SU-DHL-6 (cell line): ENCODE measurements around the gene RASGRP2.

Experiments
- H2AFZ ChIP-seq: fragments of 200-600 bp; sonication (generic); 2 replicates; pipeline ENCODE4 v1.6.1; 2014; ENCODE audit warnings: low read depth, mild to moderate bottlenecking, moderate library complexity, mixed read lengths, antibody characterized with exemption, low read length; ENCODE audit not compliant: severe bottlenecking
- H3F3A ChIP-seq: fragments of 200-600 bp; shearing (Covaris generic); 2 replicates; pipeline ENCODE4 v1.6.0; 2016; ENCODE audit warnings: antibody characterized with exemption, mild to moderate bottlenecking; ENCODE audit not compliant: insufficient read depth
- H3K27ac ChIP-seq: fragments of 200-600 bp; sonication (generic); 2 replicates; pipeline ENCODE4 v1.5.1; 2016; ENCODE audit warnings: low read depth, mild to moderate bottlenecking, low read length, moderate library complexity, mixed read lengths
- H3K27me3 ChIP-seq: fragments of 200-600 bp; sonication (generic), shearing (Covaris generic); 2 replicates; pipeline ENCODE4 v1.6.0; 2014; ENCODE audit warnings: mild to moderate bottlenecking, low read length
- H3K36me3 ChIP-seq: fragments of 200-600 bp; sonication (generic); 2 replicates; pipeline ENCODE4 v1.6.1; 2014; ENCODE audit warnings: mild to moderate bottlenecking, low read length, mixed read lengths
- H3K4me2 ChIP-seq: fragments of 300-600, 200-600 bp; shearing (Covaris generic), sonication (generic); 2 replicates; pipeline ENCODE4 v1.6.0; 2014; ENCODE audit warnings: low read length, low read depth, mild to moderate bottlenecking; ENCODE audit not compliant: poor library complexity, severe bottlenecking
- H3K4me3 ChIP-seq: fragments of 200-600 bp; sonication (generic); 2 replicates; pipeline ENCODE4 v1.5.1; 2014; ENCODE audit warnings: antibody characterized with exemption, low read length, mild to moderate bottlenecking, mixed read lengths; ENCODE audit not compliant: insufficient read depth, poor library complexity, severe bottlenecking
- H3K79me2 ChIP-seq: fragments of 200-600 bp; sonication (generic); 2 replicates; pipeline ENCODE4 v1.6.1; 2014; ENCODE audit warnings: mild to moderate bottlenecking, low read length, moderate library complexity; ENCODE audit not compliant: insufficient read depth
- H3K9ac ChIP-seq: fragments of 200-600 bp; sonication (generic); 2 replicates; pipeline ENCODE4 v1.7.0; 2014; ENCODE audit warnings: mild to moderate bottlenecking, low read length
- H3K9me2 ChIP-seq: fragments of 200-600 bp; sonication (generic); replicated peaks from 2 replicates; pipeline ENCODE4 v1.6.1; 2014; ENCODE audit warnings: low read length; ENCODE audit not compliant: insufficient read depth
- H3K9me3 ChIP-seq: fragments of 200-600 bp; sonication (generic); 2 replicates; pipeline ENCODE4 v1.6.1; 2014; ENCODE audit warnings: low read length, mixed read lengths; ENCODE audit not compliant: insufficient read depth
- H4K20me1 ChIP-seq: fragments of 200-600 bp; sonication (generic); 2 replicates; pipeline ENCODE4 v1.6.1; 2014; ENCODE audit warnings: low read depth, mild to moderate bottlenecking, antibody characterized with exemption, low read length, moderate library complexity, mixed read lengths
- EZH2phosphoT487 ChIP-seq: fragments of 200-600 bp; sonication (generic), shearing (Covaris generic); conservative IDR thresholded peaks from 2 replicates; pipeline ENCODE4 v1.6.1; 2018; ENCODE audit warnings: mild to moderate bottlenecking, antibody characterized with exemption, low read length, moderate library complexity, mixed read lengths
- TF ChIP-seq, protein P1 (sequence below): fragments of 200-600 bp; sonication (generic); IDR thresholded peaks from one replicate; pipeline ENCODE4 v1.5.1; 2017; ENCODE audit warnings: antibody characterized with exemption, mild to moderate bottlenecking, low read length, moderate library complexity; ENCODE audit not compliant: insufficient read depth, poor library complexity, severe bottlenecking

Gene RASGRP2

DNA sequence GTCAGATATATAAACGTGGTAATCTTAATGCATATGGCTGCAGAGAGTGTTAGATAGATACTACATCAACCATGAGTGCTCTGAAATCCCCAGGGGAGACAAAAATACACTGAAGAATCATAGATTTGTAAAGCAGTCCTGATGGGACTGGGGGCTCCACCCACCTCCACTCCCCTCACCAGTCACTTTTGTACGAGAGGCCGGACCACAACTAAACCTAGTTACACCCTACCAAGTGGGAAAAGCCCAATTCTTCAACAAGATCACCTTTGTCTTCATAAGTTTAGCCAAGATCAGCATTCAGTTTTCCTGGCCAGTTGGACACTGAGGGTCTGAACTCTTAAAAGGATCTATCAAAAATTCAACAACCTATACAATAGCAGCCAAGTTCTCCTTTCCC is 32.9 kb upstream of the RASGRP2 start:
- Histone ChIP-seq H3K4me2 (peak overlapping the region; percentile 90), H3F3A (peaks cover 47% of the 10 kb centered on the region), H3K9ac (peak overlapping the region; percentile 89), H2AFZ (no peak overlapping the region), H3K36me3 (peaks cover 53% of the 10 kb centered on the region), H3K4me3 (peak overlapping the region; percentile 87), H4K20me1 (peaks cover 53% of the 10 kb centered on the region), H3K27ac (no peak overlapping the region), H3K27me3 (no peaks in the 10 kb centered on the region), H3K9me3 (no peaks in the 10 kb centered on the region), H3K79me2 (peaks cover 57% of the 10 kb centered on the region), H3K9me2 (no peaks in the 10 kb centered on the region)
- no peak for TF ChIP-seq EZH2phosphoT487
- TF ChIP-seq, protein P1, sequence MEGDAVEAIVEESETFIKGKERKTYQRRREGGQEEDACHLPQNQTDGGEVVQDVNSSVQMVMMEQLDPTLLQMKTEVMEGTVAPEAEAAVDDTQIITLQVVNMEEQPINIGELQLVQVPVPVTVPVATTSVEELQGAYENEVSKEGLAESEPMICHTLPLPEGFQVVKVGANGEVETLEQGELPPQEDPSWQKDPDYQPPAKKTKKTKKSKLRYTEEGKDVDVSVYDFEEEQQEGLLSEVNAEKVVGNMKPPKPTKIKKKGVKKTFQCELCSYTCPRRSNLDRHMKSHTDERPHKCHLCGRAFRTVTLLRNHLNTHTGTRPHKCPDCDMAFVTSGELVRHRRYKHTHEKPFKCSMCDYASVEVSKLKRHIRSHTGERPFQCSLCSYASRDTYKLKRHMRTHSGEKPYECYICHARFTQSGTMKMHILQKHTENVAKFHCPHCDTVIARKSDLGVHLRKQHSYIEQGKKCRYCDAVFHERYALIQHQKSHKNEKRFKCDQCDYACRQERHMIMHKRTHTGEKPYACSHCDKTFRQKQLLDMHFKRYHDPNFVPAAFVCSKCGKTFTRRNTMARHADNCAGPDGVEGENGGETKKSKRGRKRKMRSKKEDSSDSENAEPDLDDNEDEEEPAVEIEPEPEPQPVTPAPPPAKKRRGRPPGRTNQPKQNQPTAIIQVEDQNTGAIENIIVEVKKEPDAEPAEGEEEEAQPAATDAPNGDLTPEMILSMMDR: no peak

DNA sequence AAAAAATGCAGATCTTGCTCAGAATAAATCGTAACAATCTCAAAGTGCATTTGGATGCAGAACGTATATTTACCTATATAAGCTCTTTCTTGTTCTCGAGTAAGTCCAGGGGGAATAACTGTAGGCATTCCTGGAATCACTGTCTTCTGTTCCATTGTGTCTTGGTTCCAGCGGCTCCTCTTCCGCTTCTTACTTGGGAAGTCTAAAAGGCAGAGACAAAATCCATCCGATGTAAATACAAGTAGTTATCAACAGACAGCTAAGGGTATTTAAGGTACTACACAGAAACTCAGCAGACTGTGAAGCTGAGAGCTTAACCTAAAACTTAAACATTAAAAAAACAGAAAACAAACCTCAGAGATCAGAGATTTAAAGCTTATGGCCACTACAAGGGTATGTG is 32.5 kb upstream of the RASGRP2 start:
- Histone ChIP-seq H3K27ac (no peak overlapping the region), H3K79me2 (peaks cover 61% of the 10 kb centered on the region), H4K20me1 (peaks cover 58% of the 10 kb centered on the region), H3K9me3 (no peaks in the 10 kb centered on the region), H3K9ac (peak overlapping the region; percentile 89; the same call in 1 of the 2 replicates), H3K36me3 (peaks cover 57% of the 10 kb centered on the region), H2AFZ (no peak overlapping the region), H3K9me2 (no peaks in the 10 kb centered on the region), H3F3A (peaks cover 52% of the 10 kb centered on the region), H3K4me3 (no peak overlapping the region), H3K4me2 (peak overlapping the region; percentile 90), H3K27me3 (no peaks in the 10 kb centered on the region)
- no peak for TF ChIP-seq EZH2phosphoT487
- TF ChIP-seq, protein P1: no peak

DNA sequence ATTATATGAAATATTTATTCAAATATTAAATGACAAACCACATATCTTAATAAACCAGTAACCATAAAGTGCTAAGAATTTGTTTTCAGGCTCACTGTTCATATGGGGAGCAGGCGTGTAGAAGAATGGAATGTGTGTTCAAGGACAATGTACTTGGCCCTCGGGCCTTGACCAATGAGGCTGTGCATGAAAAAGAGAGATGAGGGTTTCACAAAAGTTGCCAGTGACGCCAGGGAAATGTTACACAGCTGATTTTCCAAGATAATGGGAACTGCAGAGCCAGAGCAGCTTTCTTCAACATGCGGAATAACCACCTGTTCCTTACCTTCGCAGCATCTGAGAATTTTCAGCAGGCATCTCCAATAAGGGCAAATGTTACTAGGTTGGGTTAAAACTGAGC is 30.2 kb upstream of the RASGRP2 start:
- Histone ChIP-seq H3K36me3 (peaks cover 79% of the 10 kb centered on the region), H3K4me2 (no peak overlapping the region)
- TF ChIP-seq EZH2phosphoT487: no peak
- TF ChIP-seq, protein P1: no peak

More for the DNA sequence above, 30.2 kb upstream of the RASGRP2 start:
- Histone ChIP-seq H3K27ac (no peak overlapping the region), H3K9me3 (no peaks in the 10 kb centered on the region), H3F3A (peaks cover 55% of the 10 kb centered on the region), H4K20me1 (peaks cover 70% of the 10 kb centered on the region), H3K9ac (no peak overlapping the region), H2AFZ (no peak overlapping the region), H3K79me2 (peaks cover 66% of the 10 kb centered on the region), H3K4me3 (no peak overlapping the region), H3K27me3 (no peaks in the 10 kb centered on the region), H3K9me2 (no peaks in the 10 kb centered on the region)
